GM12878 (cell line): Measurements from ENCODE around the gene ATP5ME. TPM values are rescaled to one million over a fixed set of nuclear protein-coding genes. Genes with fewer than 3 reads are reported as not detected.
A peak's percentile ranks its signal among the peaks of the same experiment; 100 is the strongest.

Source experiments
- ATF7 ChIP-seq: fragments of 450-650 bp; IDR thresholded peaks from 2 replicates; pipeline ENCODE4 v1.6.1; 2016; ENCODE audit warnings: low read depth, mild to moderate bottlenecking
- BCL11A ChIP-seq: IDR thresholded peaks from 2 replicates; pipeline ENCODE4 v1.6.1; 2011; ENCODE audit warnings: low read depth, low read length
- EED ChIP-seq: sonication (generic); IDR thresholded peaks from 2 replicates; pipeline ENCODE4 v1.6.1; 2016; ENCODE audit warnings: antibody characterized with exemption, low read depth
- ETV6 ChIP-seq, 2 experiments: fragments of 450-650 bp in 1 of 2; IDR thresholded peaks in 1 of 2; conservative IDR thresholded peaks in 1 of 2; 2 replicates each; pipeline ENCODE4 v1.6.1; 2014; ENCODE audit warnings: antibody characterized with exemption in 1 of 2, borderline replicate concordance in 1 of 2, low read depth in 1 of 2, mild to moderate bottlenecking in 1 of 2, moderate library complexity in 1 of 2
- HDGF ChIP-seq: fragments of 450-650 bp; IDR thresholded peaks from 2 replicates; pipeline ENCODE4 v1.6.1; 2016; ENCODE audit warnings: antibody characterized with exemption
- LARP7 ChIP-seq: fragments of 450-650 bp; IDR thresholded peaks from 2 replicates; pipeline ENCODE4 v1.6.1; 2017; ENCODE audit warnings: mild to moderate bottlenecking
- NFIC ChIP-seq: IDR thresholded peaks from 2 replicates; pipeline ENCODE4 v1.6.1; 2012; ENCODE audit warnings: low read depth, mild to moderate bottlenecking, inconsistent platforms, low read length, moderate library complexity
- PKNOX1 ChIP-seq: fragments of 450-650 bp; IDR thresholded peaks from 2 replicates; pipeline ENCODE4 v1.6.1; 2016; ENCODE audit warnings: mild to moderate bottlenecking
- POLR2AphosphoS5 ChIP-seq: IDR thresholded peaks from 2 replicates; pipeline ENCODE4 v1.6.1; 2011; ENCODE audit warnings: mild to moderate bottlenecking, low read length, inconsistent platforms
- RAD21 ChIP-seq: IDR thresholded peaks from 2 replicates; pipeline ENCODE4 v1.6.1; 2011; ENCODE audit warnings: mild to moderate bottlenecking, low read depth, low read length, moderate library complexity; ENCODE audit not compliant: insufficient read depth
- RB1 ChIP-seq: fragments of 450-650 bp; formaldehyde crosslinking; IDR thresholded peaks from 2 replicates; pipeline ENCODE4 v1.6.1; 2017; ENCODE audit warnings: mild to moderate bottlenecking, borderline replicate concordance
- REST ChIP-seq: IDR thresholded peaks from 2 replicates; pipeline ENCODE4 v1.6.1; 2012; ENCODE audit warnings: mild to moderate bottlenecking, low read depth, low read length
- SIN3A ChIP-seq: IDR thresholded peaks from 2 replicates; pipeline ENCODE4 v1.6.1; 2012; ENCODE audit warnings: low read depth, low read length, improper control_type of control experiment
- SPI1 ChIP-seq: IDR thresholded peaks from 2 replicates; pipeline ENCODE4 v1.6.1; 2011; ENCODE audit warnings: low read depth, mild to moderate bottlenecking, low read length, moderate library complexity, borderline replicate concordance; ENCODE audit not compliant: insufficient read depth
- SRF ChIP-seq, 2 experiments: IDR thresholded peaks; 2 replicates each; pipeline ENCODE4 v1.6.1; 2011; ENCODE audit warnings: low read depth in 2 of 2, low read length in 2 of 2, mild to moderate bottlenecking in 1 of 2, moderate library complexity in 1 of 2
- USF1 ChIP-seq: IDR thresholded peaks from 2 replicates; pipeline ENCODE4 v1.6.1; 2011; ENCODE audit warnings: borderline replicate concordance, low read depth, mild to moderate bottlenecking, moderate library complexity, mixed read lengths, low read length; ENCODE audit not compliant: insufficient read depth; ENCODE audit errors: extremely low read length
- WRNIP1 ChIP-seq: IDR thresholded peaks from 2 replicates; pipeline ENCODE4 v1.6.1; 2011; ENCODE audit warnings: low read depth, low read length, improper control_type of control experiment, borderline replicate concordance
- ZBTB40 ChIP-seq: fragments of 450-650 bp; IDR thresholded peaks from 2 replicates; pipeline ENCODE4 v1.6.1; 2016; ENCODE audit warnings: mild to moderate bottlenecking, moderate library complexity, borderline replicate concordance
- ZNF622 ChIP-seq: fragments of 450-650 bp; IDR thresholded peaks from 2 replicates; pipeline ENCODE4 v1.6.1; 2017; ENCODE audit warnings: mild to moderate bottlenecking, inconsistent platforms
- polyA plus RNA-seq, 11 experiments: library from polyadenylated mRNA; depleted of rRNA in 4 of 11; unstranded in 6 of 11; stranded (reverse) in 5 of 11; fragments of >200 nt; fragmentation: Nextera tagmentation in 4 of 11; fragmentation: Illumina TruSeq in 1 of 11; extraction: Ambion mirVana in 4 of 11; extraction: Trizol in 1 of 11; gene quantifications; 1 replicate in 1 of 11; 2 replicates in 10 of 11; pipeline versions ENCODE4 v1.2.1 to v1.2.3, GENCODE V29; 2011 to 2016; ENCODE audit warnings: inconsistent platforms in 2 of 11, missing spikeins in 2 of 11, low read depth in 1 of 11
- total RNA-seq, 4 experiments: library from RNA; depleted of rRNA in 3 of 4; stranded (reverse); fragments of >200 nt in 3 of 4; fragmentation: Illumina TruSeq in 1 of 4; extraction: Trizol in 1 of 4; gene quantifications; 2 replicates each; pipeline versions ENCODE4 v1.2.1 to v1.2.3, GENCODE V29; 2013 to 2021

ATP5ME gene
- total and polyA plus RNA-seq, 10 of the 15 experiments (the other 5 are each of a cell fraction or from before 2014, with no cell fraction given): 279 to 2,374 (median 509) TPM

- peak; percentile 79 for TF ChIP-seq ZBTB40
- TF ChIP-seq RB1: 0 out of 2 replicates have a peak, but pooled peaks have one; percentile 76
- TF ChIP-seq NFIC: no peak
- TF ChIP-seq SPI1: no peak
- peak; percentile 91 for TF ChIP-seq POLR2AphosphoS5
- TF ChIP-seq RAD21: peak; percentile 48; the same call in 1 of the 2 replicates
- 0 out of 2 replicates have a peak, but pooled peaks have one; percentile 7 for TF ChIP-seq EED
- TF ChIP-seq ETV6 (conservative IDR thresholded peaks at IDR 0.05 in 1 of 2, IDR thresholded peaks at IDR 0.05 in 1 of 2; ENCODE audit: borderline replicate concordance in 1 of 2, low read depth in 1 of 2): no peak
- no peak for TF ChIP-seq HDGF
- no peak for TF ChIP-seq BCL11A
- TF ChIP-seq LARP7: peak; percentile 95
- TF ChIP-seq SIN3A: no peak
- 0 out of 2 replicates have a peak, but pooled peaks have one; percentile 32 for TF ChIP-seq REST
- no peak for TF ChIP-seq SRF (IDR thresholded peaks at IDR 0.05; ENCODE audit: low read depth in 2 of 2, low read length in 2 of 2)
- no peak for TF ChIP-seq ZNF622
- no peak for TF ChIP-seq USF1
- TF ChIP-seq PKNOX1: peak; percentile 11; the same call in 1 of the 2 replicates
- TF ChIP-seq ATF7: peak; percentile 94
- 0 out of 2 replicates have a peak, but pooled peaks have one; percentile 24 for TF ChIP-seq WRNIP1
Measured at GRCh38 chr4:674172-675035, at the start of gene ATP5ME, which contains the start of gene MYL5 (continued).
